H1 (cell line): Measurements from ENCODE around the gene STK11IP. TPM values are rescaled to one million over a fixed set of nuclear protein-coding genes. Genes with fewer than 3 reads are reported as not detected.

Experiments used
- CTCF ChIA-PET: fragments of 300-600 bp; sonication (Branson Sonifier 250); formaldehyde crosslinking; loops from one replicate; lab custom pipeline; 2021; ENCODE audit not compliant: partially characterized antibody; lab: Charles Lee
- POLR2A ChIA-PET: fragments of 300-600 bp; sonication (Branson Sonifier 250); formaldehyde crosslinking; loops from one replicate; lab custom pipeline; 2021; ENCODE audit warnings: inconsistent platforms; ENCODE audit not compliant: partially characterized antibody; lab: Charles Lee
- DNase-seq, 2 experiments: peaks; one replicate each; pipeline versions ENCODE4 v3.0.0 to v3.0.0-alpha.2; 2010 to 2022; ENCODE audit warnings: low spot score in 2 of 2, low read depth in 1 of 2, mixed read lengths in 1 of 2
- FAIRE-seq: peaks from 2 replicates; lab custom pipeline; 2011; peaks lifted over from hg19 to GRCh38; lab: Jason Lieb, UNC
- H2AFZ ChIP-seq: 2 replicates; pipeline ENCODE4 v1.8.1; 2012; ENCODE audit warnings: low read length, inconsistent platforms
- H2AK5ac ChIP-seq: 2 replicates; pipeline ENCODE4 v1.6.1; 2013; ENCODE audit warnings: low read depth, low read length
- H2BK120ac ChIP-seq: replicated peaks from 2 replicates; pipeline ENCODE3; 2013; ENCODE audit warnings: low read depth, low read length, inconsistent platforms
- H2BK12ac ChIP-seq: 2 replicates; pipeline ENCODE4 v1.6.1; 2013; ENCODE audit warnings: low read depth, low read length
- H2BK15ac ChIP-seq: 2 replicates; pipeline ENCODE4 v1.6.1; 2013; ENCODE audit warnings: low read length
- H2BK20ac ChIP-seq: 2 replicates; pipeline ENCODE4 v1.6.1; 2013; ENCODE audit warnings: low read length
- H2BK5ac ChIP-seq: 2 replicates; pipeline ENCODE4 v1.6.1; 2013; ENCODE audit warnings: low read depth, low read length
- H3K14ac ChIP-seq: 2 replicates; pipeline ENCODE4 v1.6.1; 2013; ENCODE audit warnings: inconsistent platforms; ENCODE audit not compliant: insufficient read length
- H3K18ac ChIP-seq: 2 replicates; pipeline ENCODE4 v1.6.1; 2013; ENCODE audit warnings: low read length; ENCODE audit errors: extremely low read depth
- H3K23ac ChIP-seq: 2 replicates; pipeline ENCODE4 v1.6.1; 2013; ENCODE audit warnings: inconsistent platforms; ENCODE audit not compliant: insufficient read length
- H3K23me2 ChIP-seq: 2 replicates; pipeline ENCODE4 v1.6.1; 2013; ENCODE audit warnings: low read depth, low read length
- H3K27ac ChIP-seq: 2 replicates; pipeline ENCODE4 v1.6.1; 2011; ENCODE audit warnings: low read depth, low read length, inconsistent platforms
- H3K27me3 ChIP-seq, 4 experiments: replicated peaks in 1 of 4; 1 replicate in 1 of 4; 2 replicates in 3 of 4; pipeline versions ENCODE4 v1.6.1 to v1.8.1; 2011 to 2013; ENCODE audit warnings: low read length in 3 of 4, mild to moderate bottlenecking in 3 of 4, inconsistent platforms in 2 of 4, mixed read lengths in 2 of 4, moderate library complexity in 1 of 4; ENCODE audit not compliant: control insufficient read depth in 3 of 4, insufficient read depth in 3 of 4; ENCODE audit errors: extremely low read depth in 1 of 4
- H3K36me3 ChIP-seq, 4 experiments: 2 replicates each; pipeline versions ENCODE4 v1.6.1 to v1.8.1; 2011 to 2013; ENCODE audit warnings: mild to moderate bottlenecking in 4 of 4, low read length in 3 of 4, moderate library complexity in 2 of 4, control low read depth in 1 of 4, inconsistent platforms in 1 of 4; ENCODE audit not compliant: insufficient read depth in 4 of 4, control insufficient read depth in 2 of 4
- H3K4ac ChIP-seq: replicated peaks from 2 replicates; pipeline ENCODE3; 2013; ENCODE audit warnings: low read length, low read depth, mixed read lengths, inconsistent platforms; ENCODE audit not compliant: insufficient read length
- H3K4me1 ChIP-seq, 4 experiments: replicated peaks in 1 of 4; 1 replicate in 1 of 4; 2 replicates in 3 of 4; pipeline versions ENCODE4 v1.6.1 to v1.8.1; 2011 to 2013; ENCODE audit warnings: low read length in 3 of 4, inconsistent platforms in 2 of 4, mixed read lengths in 1 of 4; ENCODE audit not compliant: insufficient read depth in 4 of 4, control insufficient read depth in 3 of 4
- H3K4me2 ChIP-seq, 2 experiments: 2 replicates each; pipeline versions ENCODE4 v1.6.1 to v1.8.1; 2011 to 2013; ENCODE audit warnings: low read depth in 2 of 2, low read length in 2 of 2, control low read depth in 1 of 2, inconsistent platforms in 1 of 2, mild to moderate bottlenecking in 1 of 2; ENCODE audit not compliant: insufficient read depth in 1 of 2
- H3K4me3 ChIP-seq, 4 experiments: fragments of 200-600, 300-600 bp in 1 of 4; sonication (generic), shearing (Covaris generic), sonication (Bioruptor Twin) in 1 of 4; 2 replicates each; pipeline versions ENCODE4 v1.5.1 to v1.8.1; 2011 to 2016; ENCODE audit warnings: low read length in 4 of 4, low read depth in 3 of 4, control low read depth in 2 of 4, inconsistent platforms in 2 of 4, mild to moderate bottlenecking in 2 of 4, mixed read lengths in 1 of 4, moderate library complexity in 1 of 4; ENCODE audit not compliant: insufficient read depth in 2 of 4; ENCODE audit errors: extremely low read depth in 1 of 4
- H3K56ac ChIP-seq: replicated peaks from 2 replicates; pipeline ENCODE3; 2013; ENCODE audit warnings: low read depth, mild to moderate bottlenecking, mixed read lengths, low read length, inconsistent platforms; ENCODE audit not compliant: insufficient read length
- H3K79me1 ChIP-seq: 2 replicates; pipeline ENCODE4 v1.6.1; 2013; ENCODE audit warnings: low read depth, low read length, control low read depth
- H3K79me2 ChIP-seq, 2 experiments: 2 replicates each; pipeline versions ENCODE4 v1.6.1 to v1.8.1; 2012 to 2013; ENCODE audit warnings: low read length in 2 of 2, mild to moderate bottlenecking in 2 of 2, inconsistent platforms in 1 of 2; ENCODE audit not compliant: insufficient read depth in 2 of 2, control insufficient read depth in 1 of 2
- H3K9ac ChIP-seq, 4 experiments: replicated peaks in 1 of 4; 1 replicate in 1 of 4; 2 replicates in 3 of 4; pipeline versions ENCODE4 v1.6.1 to v1.8.1; 2011 to 2013; ENCODE audit warnings: low read depth in 3 of 4, low read length in 3 of 4, control low read depth in 2 of 4, mild to moderate bottlenecking in 2 of 4, moderate library complexity in 2 of 4, inconsistent platforms in 1 of 4; ENCODE audit errors: extremely low read depth in 1 of 4
- H3K9me3 ChIP-seq, 2 experiments: 2 replicates each; pipeline versions ENCODE4 v1.6.1 to v1.8.1; 2012 to 2013; ENCODE audit warnings: mild to moderate bottlenecking in 2 of 2, moderate library complexity in 2 of 2, control low read depth in 1 of 2, inconsistent platforms in 1 of 2, low read depth in 1 of 2, low read length in 1 of 2, mixed read lengths in 1 of 2; ENCODE audit not compliant: insufficient read depth in 2 of 2
- H4K20me1 ChIP-seq, 2 experiments: replicated peaks in 1 of 2; 2 replicates each; pipeline versions ENCODE3 to v1.8.1; 2011 to 2013; ENCODE audit warnings: inconsistent platforms in 2 of 2, low read length in 2 of 2, mild to moderate bottlenecking in 1 of 2; ENCODE audit not compliant: insufficient read depth in 2 of 2, control insufficient read depth in 1 of 2
- H4K5ac ChIP-seq: 2 replicates; pipeline ENCODE4 v1.6.1; 2013; ENCODE audit warnings: low read length, low read depth, mixed read lengths, inconsistent platforms; ENCODE audit not compliant: insufficient read length
- H4K8ac ChIP-seq: 2 replicates; pipeline ENCODE4 v1.8.0; 2013; ENCODE audit warnings: mild to moderate bottlenecking, moderate library complexity, low read length, inconsistent platforms; ENCODE audit not compliant: insufficient read depth; ENCODE audit errors: extremely low read depth
- H4K91ac ChIP-seq: replicated peaks from 2 replicates; pipeline ENCODE3; 2013; ENCODE audit warnings: low read length, mixed read lengths, inconsistent platforms; ENCODE audit not compliant: insufficient read length
- BCL11A ChIP-seq, 2 experiments: IDR thresholded peaks; one replicate each; pipeline ENCODE4 v1.6.1; 2011; ENCODE audit warnings: low read depth in 2 of 2, low read length in 2 of 2, mild to moderate bottlenecking in 2 of 2
- CBX5 ChIP-seq: fragments of 300-800, 300-1000 bp; sonication (generic); IDR thresholded peaks from 2 replicates; pipeline ENCODE4 v1.7.1; 2016; ENCODE audit warnings: antibody characterized with exemption, low read length, low read depth
- CHD2 ChIP-seq: IDR thresholded peaks from 2 replicates; pipeline ENCODE4 v1.6.1; 2012; ENCODE audit warnings: low read length, improper control_type of control experiment
- CREB1 ChIP-seq: IDR thresholded peaks from 2 replicates; pipeline ENCODE4 v1.6.1; 2012; ENCODE audit warnings: inconsistent platforms
- EZH2 ChIP-seq: fragments of 200-600 bp; sonication (generic); IDR thresholded peaks from 2 replicates; pipeline ENCODE4 v1.7.1; 2012; ENCODE audit warnings: low read depth, mild to moderate bottlenecking, moderate library complexity, low read length, inconsistent platforms; ENCODE audit not compliant: severe bottlenecking
- FOSL1 ChIP-seq: IDR thresholded peaks from 2 replicates; pipeline ENCODE4 v1.6.1; 2011; ENCODE audit warnings: mild to moderate bottlenecking, low read depth, low read length, moderate library complexity; ENCODE audit not compliant: insufficient read depth
- GABPA ChIP-seq: IDR thresholded peaks from 2 replicates; pipeline ENCODE4 v1.6.1; 2011; ENCODE audit warnings: mild to moderate bottlenecking, low read length, moderate library complexity, borderline replicate concordance; ENCODE audit not compliant: insufficient read depth
- JUN ChIP-seq: IDR thresholded peaks from 2 replicates; pipeline ENCODE4 v1.6.1; 2011; ENCODE audit warnings: low read depth, mild to moderate bottlenecking, improper control_type of control experiment, low read length
- KDM4A ChIP-seq: IDR thresholded peaks from one replicate; pipeline ENCODE4 v1.7.1; 2012; ENCODE audit warnings: low read depth, mild to moderate bottlenecking, moderate library complexity, low read length, inconsistent platforms; ENCODE audit not compliant: severe bottlenecking
- NRF1 ChIP-seq: IDR thresholded peaks from 2 replicates; pipeline ENCODE4 v1.6.1; 2011; ENCODE audit warnings: mild to moderate bottlenecking, low read depth, low read length, improper control_type of control experiment
- RFX5 ChIP-seq: IDR thresholded peaks from 2 replicates; pipeline ENCODE4 v1.6.1; 2011; ENCODE audit warnings: low read depth, low read length, improper control_type of control experiment, borderline replicate concordance
- SIRT6 ChIP-seq: IDR thresholded peaks from one replicate; pipeline ENCODE4 v1.7.1; 2012; ENCODE audit warnings: low read length, inconsistent platforms
- TAF1 ChIP-seq: IDR thresholded peaks from 2 replicates; pipeline ENCODE4 v1.6.1; 2011; ENCODE audit warnings: mild to moderate bottlenecking, low read depth, low read length
- WGBS, 2 experiments: shearing (Covaris generic) in 1 of 2; methylation state at CpG; one replicate each; pipeline versions ENCODE4 v1.1.6 to v1.1.7; 2013 to 2015; ENCODE audit warnings: low lambda C conversion rate in 2 of 2, mixed read lengths in 2 of 2, inconsistent platforms in 1 of 2, low coverage in 1 of 2, missing lambda C conversion rate in 1 of 2; ENCODE audit not compliant: insufficient replicate concordance in 2 of 2, insufficient coverage in 1 of 2, insufficient read length in 1 of 2; ENCODE audit errors: extremely low coverage in 1 of 2, missing lambda C conversion rate in 1 of 2; 5-methylcytosine and 5-hydroxymethylcytosine counted together
- polyA plus RNA-seq, 7 experiments: library from polyadenylated mRNA; depleted of rRNA in 3 of 7; stranded (reverse) in 5 of 7; unstranded in 2 of 7; fragments of >200 nt in 5 of 7; fragments of 200-250 nt in 2 of 7; gene quantifications; 1 replicate in 5 of 7; 2 replicates in 1 of 7; 4 replicates in 1 of 7; pipeline versions ENCODE4 v1.2.1 to v1.2.3, GENCODE V29; 2011 to 2013; ENCODE audit warnings: missing spikeins in 2 of 7, mixed read lengths in 2 of 7
- total RNA-seq: library from RNA; stranded (reverse); fragmentation: NEBNext Ultra II Directional; extraction: Animal tissue kit (Norgen Biotek cat#: 25700); gene quantifications from 2 replicates; pipeline ENCODE4 v1.2.1, GENCODE V29; 2021

Gene STK11IP
- total and polyA plus RNA-seq, 2 of the 8 experiments (the other 6 are each of a cell fraction or from before 2014, with no cell fraction given), result 18.5 to 29.6 TPM

DNA sequence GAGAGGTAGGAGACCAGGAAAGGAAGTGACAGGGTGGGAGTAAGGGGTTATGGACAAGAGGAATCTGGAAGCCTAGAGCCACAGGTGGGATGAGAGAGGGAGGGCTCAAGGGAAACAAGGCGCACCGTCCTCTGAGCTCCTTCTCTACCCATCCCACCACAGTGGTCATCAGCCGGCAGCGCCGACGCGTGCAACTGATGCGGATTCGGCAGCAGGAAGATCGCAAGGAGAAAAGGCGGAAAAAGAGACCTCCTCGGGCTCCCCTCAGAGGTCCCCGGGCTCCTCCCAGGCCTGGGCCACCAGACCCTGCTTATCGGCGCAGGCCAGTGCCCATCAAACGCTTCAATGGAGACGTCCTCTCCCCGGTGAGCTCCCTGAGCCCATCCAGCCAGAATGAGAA, 48.7 kb upstream of the STK11IP start:
- H3K23ac ChIP-seq, result no peak overlapping the region
- no peaks in the 10 kb centered on the region; a peak in 1 of 8 replicates for H3K36me3 ChIP-seq
- H2BK120ac ChIP-seq, result no peak overlapping the region
- H3K4me3 ChIP-seq, result no peak overlapping the region
- peaks cover 0 to 18% (median 12%) of the 10 kb centered on the region in 4 experiments; a peak in 6 of 7 replicates for H3K27me3 ChIP-seq
- H3K4me2 ChIP-seq, result no peak overlapping the region
- no peak overlapping the region for H4K91ac ChIP-seq
- peaks cover 0 to 18% (median 10%) of the 10 kb centered on the region in 4 experiments; a peak in 6 of 7 replicates for H3K4me1 ChIP-seq
- no peak overlapping the region for H2BK5ac ChIP-seq
- peaks cover 2% of the 10 kb centered on the region; the same call in 1 of the 2 replicates for H3K79me1 ChIP-seq
- no peak for FAIRE-seq
- no peak overlapping the region for H3K18ac ChIP-seq
- no peak overlapping the region for H4K5ac ChIP-seq
- no peak overlapping the region for H4K8ac ChIP-seq
- no peak overlapping the region for H2AK5ac ChIP-seq
- ChIA-PET POLR2A (interaction anchor here (0.6 to 3.6 kb wide), 4 partner anchors 10 to 24 kb away, joined by 3 to 21 read pairs (median 3); no protein-coding TSS in a partner anchor), CTCF (interaction anchor here (0.5 to 6.4 kb wide), 13 partner anchors 8 to 204 kb away, joined by 3 to 66 read pairs (median 4); partner anchors contain the start of genes INHA and OBSL1)
- no peak for DNase-seq
- H3K4ac ChIP-seq, result no peak overlapping the region
- H3K9me3 ChIP-seq, result no peaks in the 10 kb centered on the region
- H3K56ac ChIP-seq, result no peak overlapping the region
- no peak overlapping the region for H2BK20ac ChIP-seq
- H3K9ac ChIP-seq, result no peak overlapping the region
- H3K27ac ChIP-seq, result no peak overlapping the region
- H2BK12ac ChIP-seq, result no peak overlapping the region
- WGBS, 2 experiments, result 94% methylated on average over 18 of the region's 18 CpGs; no CpG with 5 or more reads in 1 of the 2 experiments
- H4K20me1 ChIP-seq, result peaks cover 3 to 18% of the 10 kb centered on the region in 2 experiments
- no peaks in the 10 kb centered on the region for H3K79me2 ChIP-seq
- H2BK15ac ChIP-seq, result no peak overlapping the region
- H3K14ac ChIP-seq, result no peak overlapping the region
- H3K23me2 ChIP-seq, result peaks cover 24% of the 10 kb centered on the region; the same call in 1 of the 2 replicates
- no peak overlapping the region for H2AFZ ChIP-seq
- TF ChIP-seq TAF1, result no peak
- no peak for TF ChIP-seq NRF1
- no peak for TF ChIP-seq CHD2
- TF ChIP-seq RFX5, result no peak
- no peak for TF ChIP-seq GABPA
- TF ChIP-seq BCL11A (IDR thresholded peaks at IDR 0.05; ENCODE audit: low read depth in 2 of 2, low read length in 2 of 2), result no peak
- TF ChIP-seq JUN, result no peak
- no peak for TF ChIP-seq EZH2
- no peak for TF ChIP-seq SIRT6
- no peak for TF ChIP-seq CREB1
- no peak for TF ChIP-seq KDM4A
- TF ChIP-seq CBX5, result no peak
- TF ChIP-seq FOSL1, result no peak
